ENCODE results near the gene IPO4.

DNA sequence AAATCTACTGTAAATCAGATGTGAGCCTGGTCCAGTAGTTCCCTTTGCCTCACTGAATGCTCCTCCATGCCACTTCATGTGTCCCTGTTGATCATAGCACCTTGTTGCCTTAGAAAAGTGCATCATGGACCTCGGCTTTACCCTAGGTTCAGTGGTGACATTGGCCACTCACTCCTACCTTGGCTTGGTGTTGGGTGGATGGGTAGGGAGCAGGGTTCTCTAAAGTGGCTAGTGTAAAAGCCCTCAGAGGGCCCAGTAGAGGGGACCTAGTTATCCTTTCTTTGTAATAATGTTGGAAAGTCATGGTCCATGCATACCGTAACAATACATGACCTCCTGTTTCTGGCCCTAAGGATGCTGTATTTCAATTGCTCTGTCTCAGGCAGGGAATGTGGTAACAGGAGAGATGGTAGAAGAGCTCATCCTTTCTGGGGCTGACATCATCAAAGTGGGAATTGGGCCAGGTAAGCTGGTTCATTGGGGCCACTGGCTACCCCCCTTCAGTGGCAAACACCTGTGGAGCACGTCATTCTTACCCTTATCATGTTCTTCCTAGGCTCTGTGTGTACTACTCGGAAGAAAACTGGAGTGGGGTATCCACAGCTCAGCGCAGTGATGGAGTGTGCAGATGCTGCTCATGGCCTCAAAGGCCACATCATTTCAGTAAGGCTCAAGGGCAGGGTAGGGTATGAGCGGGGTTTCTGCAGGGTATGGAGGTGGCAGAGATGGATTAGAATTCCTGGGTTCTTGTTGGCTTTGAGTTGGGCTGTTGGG, 48.3 kb upstream of the IPO4 start:
- no peak for TF ChIP-seq TAF1 (IDR thresholded peaks at IDR 0.05; ENCODE audit: low read depth, low read length)
- no peak for TF ChIP-seq ATF2 (IDR thresholded peaks at IDR 0.05; ENCODE audit: low read length)
- no peak for TF ChIP-seq CTCF (IDR thresholded peaks at IDR 0.05; ENCODE audit: control extremely low read depth in 1 of 3, insufficient read depth in 1 of 3, low read depth in 1 of 3, low read length in 3 of 3)
- no peak for TF ChIP-seq YY1 (IDR thresholded peaks at IDR 0.05; ENCODE audit: low read depth, low read length)

Data from H1 (cell line).